NB4 (cell line): ENCODE results near the gene SYNDIG1.

Source experiments
- DNase-seq: peaks from one replicate; pipeline ENCODE4 v3.0.0; 2010; ENCODE audit warnings: low read depth
- H3K4me3 ChIP-seq: one replicate; pipeline ENCODE4 v1.5.1; 2011; ENCODE audit warnings: mild to moderate bottlenecking, low read depth, low read length, moderate library complexity
- MYC ChIP-seq: IDR thresholded peaks from 2 replicates; pipeline ENCODE4 v1.6.1; 2011; ENCODE audit warnings: low read depth, low read length
- POLR2A ChIP-seq: IDR thresholded peaks from 2 replicates; pipeline ENCODE4 v1.6.1; 2011; ENCODE audit warnings: mild to moderate bottlenecking; ENCODE audit not compliant: insufficient read length; ENCODE audit errors: extremely low read depth
- TF ChIP-seq, protein P1 (sequence below): IDR thresholded peaks from one replicate; pipeline ENCODE4 v1.5.1; 2012; ENCODE audit warnings: low read depth, low read length
- TF ChIP-seq, protein P2 (sequence below): IDR thresholded peaks from 2 replicates; pipeline ENCODE4 v1.6.1; 2011; ENCODE audit warnings: low read depth, low read length

Gene SYNDIG1

DNA sequence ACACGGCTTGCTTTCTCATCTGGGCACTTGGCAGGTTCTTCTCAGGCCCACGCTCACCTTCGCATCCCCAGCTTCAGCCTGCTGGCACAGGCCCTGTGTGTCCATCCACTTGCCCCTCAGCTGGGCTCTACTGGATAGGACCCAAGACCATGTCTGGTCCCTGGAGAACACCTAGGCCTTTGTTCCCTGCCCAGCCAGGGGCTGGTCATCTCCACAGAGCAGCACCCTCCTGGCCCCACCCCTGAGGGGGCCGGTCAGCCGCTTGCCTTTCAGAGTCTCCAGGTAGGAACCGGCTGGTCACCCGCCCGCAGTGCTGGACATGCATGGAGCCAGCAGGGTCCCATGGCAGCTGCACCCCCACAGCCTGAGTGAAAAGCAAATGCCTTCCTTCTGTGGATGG, 191.2 kb downstream of the SYNDIG1 start:
- no peak overlapping the region for H3K4me3 ChIP-seq
- no peak for TF ChIP-seq MYC
- DNase-seq, result no peak

DNA sequence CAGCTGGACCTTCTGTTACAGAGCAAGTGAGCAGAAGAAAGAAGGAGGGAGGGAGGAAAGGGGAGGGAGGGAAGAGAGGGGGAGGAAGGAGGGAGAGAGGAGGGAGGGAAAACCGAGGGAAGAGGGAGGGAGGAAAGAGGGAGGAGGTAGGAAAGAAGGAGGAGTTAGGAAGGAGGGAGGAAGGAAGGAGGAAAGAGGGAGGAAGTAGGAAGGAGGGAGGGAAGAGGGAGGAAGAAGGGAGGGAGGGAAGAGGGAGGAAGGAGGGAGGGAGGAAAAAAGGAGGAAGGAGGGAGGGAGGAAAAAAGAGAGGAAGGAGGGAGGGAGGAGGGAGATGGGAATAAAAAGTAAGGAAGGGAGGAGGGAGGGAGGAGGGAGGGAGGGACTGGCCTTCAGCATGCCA, 191.8 kb downstream of the SYNDIG1 start:
- no peak overlapping the region for H3K4me3 ChIP-seq
- TF ChIP-seq POLR2A (no peak), MYC (no peak)
- TF ChIP-seq, protein P1, sequence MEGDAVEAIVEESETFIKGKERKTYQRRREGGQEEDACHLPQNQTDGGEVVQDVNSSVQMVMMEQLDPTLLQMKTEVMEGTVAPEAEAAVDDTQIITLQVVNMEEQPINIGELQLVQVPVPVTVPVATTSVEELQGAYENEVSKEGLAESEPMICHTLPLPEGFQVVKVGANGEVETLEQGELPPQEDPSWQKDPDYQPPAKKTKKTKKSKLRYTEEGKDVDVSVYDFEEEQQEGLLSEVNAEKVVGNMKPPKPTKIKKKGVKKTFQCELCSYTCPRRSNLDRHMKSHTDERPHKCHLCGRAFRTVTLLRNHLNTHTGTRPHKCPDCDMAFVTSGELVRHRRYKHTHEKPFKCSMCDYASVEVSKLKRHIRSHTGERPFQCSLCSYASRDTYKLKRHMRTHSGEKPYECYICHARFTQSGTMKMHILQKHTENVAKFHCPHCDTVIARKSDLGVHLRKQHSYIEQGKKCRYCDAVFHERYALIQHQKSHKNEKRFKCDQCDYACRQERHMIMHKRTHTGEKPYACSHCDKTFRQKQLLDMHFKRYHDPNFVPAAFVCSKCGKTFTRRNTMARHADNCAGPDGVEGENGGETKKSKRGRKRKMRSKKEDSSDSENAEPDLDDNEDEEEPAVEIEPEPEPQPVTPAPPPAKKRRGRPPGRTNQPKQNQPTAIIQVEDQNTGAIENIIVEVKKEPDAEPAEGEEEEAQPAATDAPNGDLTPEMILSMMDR, result no peak
- TF ChIP-seq, protein P2, sequence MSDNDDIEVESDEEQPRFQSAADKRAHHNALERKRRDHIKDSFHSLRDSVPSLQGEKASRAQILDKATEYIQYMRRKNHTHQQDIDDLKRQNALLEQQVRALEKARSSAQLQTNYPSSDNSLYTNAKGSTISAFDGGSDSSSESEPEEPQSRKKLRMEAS, result no peak
- DNase-seq, result no peak

DNA sequence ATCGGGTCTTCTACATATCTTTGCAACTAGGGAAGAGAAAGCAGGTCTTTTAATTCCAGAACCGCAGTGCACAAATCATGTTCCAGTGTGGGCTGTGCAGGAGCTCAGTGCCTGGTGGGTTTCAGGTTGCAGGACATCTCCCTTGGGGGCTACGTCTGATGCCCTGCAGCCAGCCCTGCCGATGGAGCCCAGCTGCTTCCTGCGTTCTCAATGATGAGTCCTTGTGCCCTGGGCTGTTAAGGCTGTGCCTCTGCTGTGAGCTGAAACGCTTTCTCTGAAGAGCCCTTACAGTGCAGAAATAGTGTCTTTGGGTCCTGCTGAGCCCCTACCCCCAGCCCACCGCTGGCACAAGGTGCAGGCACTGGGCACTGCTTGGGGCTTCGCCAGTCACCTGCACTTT, 192.9 kb downstream of the SYNDIG1 start:
- TF ChIP-seq, protein P2, result no peak
- TF ChIP-seq MYC, result no peak
- no peak for TF ChIP-seq POLR2A
- TF ChIP-seq, protein P1, result no peak
- DNase-seq, result no peak
- no peak overlapping the region for H3K4me3 ChIP-seq

DNA sequence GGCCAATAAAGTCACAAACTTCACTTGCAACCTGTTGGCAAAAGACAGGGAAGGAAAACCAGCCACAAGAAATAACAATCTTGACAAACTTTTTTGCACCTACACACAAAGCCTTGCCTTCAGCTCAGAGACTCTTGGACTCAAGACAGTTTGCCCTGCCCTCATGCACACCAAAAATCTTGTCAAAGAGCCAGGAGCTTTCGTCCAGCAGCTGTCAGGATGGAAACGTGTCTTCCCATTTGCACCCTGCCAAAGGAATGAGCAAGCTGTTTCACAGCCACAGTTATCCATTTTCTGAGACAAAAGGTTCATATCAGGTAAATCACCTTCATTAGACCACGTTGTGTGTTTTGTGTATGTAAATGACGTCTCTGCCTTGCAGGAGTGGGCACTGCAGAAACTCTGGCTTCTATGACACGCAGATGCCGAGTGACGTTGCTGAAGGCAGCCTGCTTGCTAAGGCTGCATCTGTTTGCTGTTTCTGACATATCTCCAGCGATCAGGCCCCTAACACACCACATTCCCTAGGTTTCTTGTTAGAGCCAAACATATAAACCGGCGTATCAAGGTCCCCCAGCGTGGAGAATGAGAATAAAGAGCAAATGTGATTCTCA, 193.4 kb downstream of the SYNDIG1 start:
- no peak overlapping the region for H3K4me3 ChIP-seq
- TF ChIP-seq, protein P1, result no peak
- TF ChIP-seq MYC (no peak), POLR2A (no peak)
- TF ChIP-seq, protein P2, result no peak
- no peak for DNase-seq

DNA sequence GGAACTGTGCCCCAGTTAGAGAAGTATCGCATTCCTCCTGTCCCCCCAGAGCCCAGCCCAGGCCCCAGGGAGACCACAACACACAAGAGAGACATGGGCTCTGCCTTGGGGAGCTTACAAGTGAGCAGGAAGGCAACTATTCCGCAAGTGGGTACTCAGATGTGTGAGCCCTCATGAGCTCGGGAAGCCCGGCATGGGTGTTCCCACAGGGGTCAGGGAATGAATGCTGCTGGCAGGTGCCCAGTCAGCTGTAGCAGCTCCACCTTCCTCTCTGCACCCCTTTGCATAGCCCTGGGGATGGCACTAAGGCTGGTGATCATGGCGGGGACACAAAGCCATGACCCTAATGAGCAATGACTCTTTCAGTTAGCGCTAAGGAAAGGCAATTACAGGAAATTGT, 194.1 kb downstream of the SYNDIG1 start:
- no peak overlapping the region for H3K4me3 ChIP-seq
- TF ChIP-seq, protein P2, result no peak
- no peak for TF ChIP-seq POLR2A
- no peak for TF ChIP-seq MYC
- TF ChIP-seq, protein P1, result no peak
- DNase-seq, result no peak

DNA sequence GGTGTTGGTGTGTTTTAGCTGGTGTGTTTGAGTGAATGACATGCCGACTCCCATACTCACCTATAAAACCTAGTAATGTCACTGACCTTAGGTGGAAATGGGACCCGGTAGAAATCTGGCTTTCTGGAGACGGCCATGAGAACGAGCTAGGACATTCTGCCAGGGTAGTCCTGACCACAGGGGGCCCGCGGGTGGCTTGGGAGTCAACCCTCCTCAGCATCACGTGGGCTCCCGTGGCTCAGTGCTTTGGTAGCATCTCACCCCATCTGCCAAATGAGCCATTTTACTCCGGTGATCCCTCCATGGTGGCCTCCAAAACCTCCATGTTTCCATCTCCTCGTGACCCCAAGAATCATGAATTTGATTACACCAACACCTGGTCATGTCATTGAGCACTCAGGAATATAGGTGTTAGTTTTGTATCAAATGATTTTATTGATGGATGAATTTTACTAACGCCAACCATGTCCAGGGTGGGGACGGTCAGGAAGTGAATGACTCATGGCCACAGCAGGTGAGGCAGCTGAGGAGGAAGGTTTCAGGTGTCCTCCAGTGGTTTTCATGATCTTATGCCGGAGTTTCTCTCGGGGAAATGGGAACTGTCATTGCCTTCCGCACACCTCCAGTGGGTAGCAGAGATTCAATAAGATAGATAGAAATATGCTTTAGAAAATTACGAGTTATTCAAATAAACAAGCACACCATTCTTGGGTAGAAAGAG, 195.0 kb downstream of the SYNDIG1 start:
- no peak for TF ChIP-seq MYC
- no peak for TF ChIP-seq POLR2A
- TF ChIP-seq, protein P2, result no peak
- TF ChIP-seq, protein P1, result no peak

More for the DNA sequence above, 195.0 kb downstream of the SYNDIG1 start:
- no peak for DNase-seq
- no peak overlapping the region for H3K4me3 ChIP-seq
